ENCODE results near the gene MTA3.
"Not testable (repeated sequence)": the region's sequence is repeated elsewhere in the genome, so short reads cannot be mapped to it uniquely, and the experiment has no call there.

MTA3 gene

DNA sequence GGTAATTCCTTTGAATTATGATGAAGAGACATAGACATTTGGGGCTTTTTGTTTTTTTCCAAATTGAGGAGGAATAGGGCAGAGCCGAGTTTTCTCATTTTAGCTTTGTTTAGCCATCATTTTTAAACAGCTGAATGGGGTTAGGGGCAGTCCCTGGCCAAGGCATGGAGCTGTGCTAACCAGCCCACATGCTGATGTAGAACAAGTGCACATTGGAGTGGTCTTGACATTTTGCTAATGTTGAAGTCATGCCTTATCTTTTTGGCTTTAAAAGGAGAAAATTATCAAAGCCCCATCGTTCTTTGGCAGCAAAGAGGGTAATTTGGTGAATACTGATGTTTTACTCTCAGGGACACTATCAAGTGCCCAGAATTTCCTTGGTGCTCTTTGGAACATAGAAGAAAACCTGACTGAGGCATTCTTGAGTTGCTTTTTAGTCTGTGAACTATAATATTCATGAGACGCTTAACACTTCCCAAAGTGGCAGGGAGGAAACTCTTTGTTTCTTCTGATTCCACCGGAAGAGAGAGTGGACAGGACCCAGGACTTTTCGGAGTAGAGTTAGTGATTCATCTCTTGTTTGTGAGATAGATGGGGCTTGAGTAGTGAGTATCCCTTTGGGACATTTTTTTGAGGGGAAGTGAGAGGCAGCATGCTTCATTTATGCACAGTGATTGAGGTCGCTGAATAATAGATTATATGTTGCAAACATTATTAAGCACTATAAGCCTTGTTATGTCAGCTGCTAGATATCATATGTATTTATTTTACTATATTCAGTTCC lies 45.0 kb downstream of the MTA3 start:
- Histone ChIP-seq H3K4me1 (ENCODE audit: insufficient read depth, low read length) (no peaks in the 10 kb centered on the region), H3K9me3 (ENCODE audit: control insufficient read depth, insufficient read depth, low read length) (no peaks in the 10 kb centered on the region), H3K36me3 (ENCODE audit: insufficient read depth, low read length) (peaks cover 13% of the 10 kb centered on the region), H3K9ac (ENCODE audit: low read depth, low read length) (no peak overlapping the region)

DNA sequence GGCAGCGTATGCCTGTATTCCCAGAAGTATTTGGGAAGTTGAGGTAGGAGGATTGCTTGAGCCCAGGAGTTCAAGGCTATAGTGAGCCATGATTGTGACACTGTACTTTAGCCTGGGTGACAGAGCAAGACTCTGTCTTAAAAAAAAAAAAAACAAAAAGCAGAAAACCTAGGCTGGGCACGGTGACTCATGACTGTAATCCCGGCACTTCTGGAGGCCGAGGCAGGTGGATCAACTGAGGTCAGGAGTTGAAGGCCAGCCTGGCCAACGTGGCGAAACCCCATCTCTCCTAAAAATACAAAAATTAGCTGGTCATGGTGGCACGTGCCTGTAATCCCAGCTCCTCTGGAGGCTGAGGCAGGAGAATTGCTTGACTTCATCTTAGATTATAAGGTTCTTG lies 46.4 kb downstream of the MTA3 start:
- Histone ChIP-seq H3K36me3 (ENCODE audit: insufficient read depth, low read length) (peaks cover 14% of the 10 kb centered on the region), H3K4me1 (ENCODE audit: insufficient read depth, low read length) (no peaks in the 10 kb centered on the region), H3K9me3 (ENCODE audit: control insufficient read depth, insufficient read depth, low read length) (no peaks in the 10 kb centered on the region), H3K9ac (ENCODE audit: low read depth, low read length) (no peak overlapping the region)

DNA sequence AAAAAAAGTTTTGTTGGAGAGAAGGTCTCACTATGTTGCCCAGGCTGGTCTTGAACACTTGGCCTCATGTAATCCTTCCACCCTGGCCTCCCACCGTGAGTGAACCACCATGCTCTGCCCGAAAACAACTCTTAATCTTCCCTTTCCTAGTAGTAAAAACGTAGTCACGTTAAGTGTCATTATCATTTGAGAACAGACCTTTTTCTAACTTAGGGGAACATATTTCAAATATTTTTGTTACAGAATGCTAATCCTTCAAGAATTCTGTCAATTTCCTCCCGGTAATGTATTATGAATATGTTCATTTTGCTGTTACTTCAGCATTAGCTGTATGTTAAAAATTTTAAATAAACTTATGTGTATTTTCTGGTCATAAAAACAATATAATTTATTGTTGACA lies 49.7 kb downstream of the MTA3 start:
- H3K9me3 ChIP-seq (ENCODE audit: control insufficient read depth, insufficient read depth, low read length): peaks cover 3% of the 10 kb centered on the region; the same call in 1 of the 2 replicates
- H3K4me1 ChIP-seq (ENCODE audit: insufficient read depth, low read length): no peaks in the 10 kb centered on the region
- H3K9ac ChIP-seq (ENCODE audit: low read depth, low read length): no peak overlapping the region
- peaks cover 10% of the 10 kb centered on the region for H3K36me3 ChIP-seq (ENCODE audit: insufficient read depth, low read length)

DNA sequence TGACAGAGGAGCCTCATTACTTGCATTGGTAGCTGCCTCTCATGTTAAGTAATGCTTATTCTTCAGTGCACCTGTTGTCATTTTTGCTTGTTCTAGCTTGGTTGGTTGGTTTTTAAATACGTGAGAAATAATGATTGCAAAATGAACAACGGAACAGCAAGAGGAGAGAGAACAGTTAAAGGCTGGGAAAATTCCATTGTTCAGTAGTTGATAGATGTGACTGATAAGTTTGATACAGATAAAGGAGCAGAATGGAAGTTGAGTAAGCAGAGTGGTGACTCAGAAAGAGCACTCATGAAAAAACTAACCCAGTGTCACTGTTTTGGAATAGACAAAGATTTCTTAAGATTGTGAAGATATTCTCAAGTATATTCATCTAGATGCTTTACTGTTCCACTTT lies 50.5 kb downstream of the MTA3 start:
- no peak overlapping the region for H3K9ac ChIP-seq (ENCODE audit: low read depth, low read length)
- H3K36me3 ChIP-seq (ENCODE audit: insufficient read depth, low read length): peaks cover 10% of the 10 kb centered on the region
- H3K4me1 ChIP-seq (ENCODE audit: insufficient read depth, low read length): no peaks in the 10 kb centered on the region
- peaks cover 3% of the 10 kb centered on the region; the same call in 1 of the 2 replicates for H3K9me3 ChIP-seq (ENCODE audit: control insufficient read depth, insufficient read depth, low read length)

DNA sequence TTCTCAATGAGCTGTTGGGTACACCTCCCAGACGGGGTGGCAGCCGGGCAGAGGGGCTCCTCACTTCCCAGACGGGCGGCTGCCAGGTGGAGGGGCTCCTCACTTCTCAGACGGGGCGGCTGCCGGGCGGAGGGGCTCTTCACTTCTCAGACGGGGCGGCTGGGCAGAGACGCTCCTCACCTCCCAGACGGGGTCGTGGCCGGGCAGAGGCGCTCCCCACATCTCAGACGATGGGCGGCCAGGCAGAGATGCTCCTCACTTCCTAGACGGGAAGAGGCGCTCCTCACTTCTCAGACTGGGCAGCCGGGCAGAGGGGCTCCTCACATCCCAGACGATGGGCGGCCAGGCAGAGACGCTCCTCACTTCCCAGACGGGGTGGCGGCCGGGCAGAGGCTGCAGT lies 53.2 kb downstream of the MTA3 start:
- H3K4me1 ChIP-seq (ENCODE audit: insufficient read depth, low read length); H3K36me3 ChIP-seq (ENCODE audit: insufficient read depth, low read length); H3K9me3 ChIP-seq (ENCODE audit: control insufficient read depth, insufficient read depth, low read length); H3K9ac ChIP-seq (ENCODE audit: low read depth, low read length): not testable (repeated sequence)

DNA sequence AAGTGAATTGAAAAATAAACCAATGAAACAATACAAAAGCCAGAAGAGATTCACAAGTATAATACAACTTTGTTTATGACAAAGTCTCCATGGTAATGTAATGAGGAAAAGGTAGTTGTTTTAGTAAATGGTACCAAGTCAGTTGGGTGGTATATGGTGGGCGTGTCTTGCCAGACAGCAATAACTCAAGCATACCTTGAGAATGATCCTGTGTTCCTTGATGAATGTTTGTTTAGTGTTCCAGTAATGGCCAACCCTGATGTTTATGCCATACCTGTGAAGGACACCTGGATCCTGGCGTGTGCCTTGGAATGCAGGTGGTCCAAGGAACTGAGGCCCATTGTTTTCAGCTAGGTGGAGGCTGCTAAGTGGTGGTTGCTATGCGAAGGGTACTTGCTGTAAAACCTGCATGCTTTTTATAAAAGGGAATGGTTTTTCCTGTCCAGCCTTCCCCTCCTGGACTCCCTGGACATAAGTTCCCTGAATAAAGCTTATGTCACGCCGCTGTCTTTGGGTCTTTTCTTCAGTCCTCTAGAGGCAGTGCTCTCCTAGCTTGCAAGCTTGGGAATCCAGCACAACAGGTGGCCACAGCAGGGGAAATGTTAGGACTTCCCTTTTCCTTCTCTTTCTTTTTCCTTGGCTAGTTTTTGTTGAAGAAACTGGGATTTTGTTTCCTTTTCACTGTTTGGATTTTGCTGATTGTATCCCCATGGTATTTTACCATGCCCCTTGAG lies 54.7 kb downstream of the MTA3 start:
- Histone ChIP-seq H3K36me3 (ENCODE audit: insufficient read depth, low read length) (peaks cover 8% of the 10 kb centered on the region), H3K9ac (ENCODE audit: low read depth, low read length) (no peak overlapping the region), H3K4me1 (ENCODE audit: insufficient read depth, low read length) (no peaks in the 10 kb centered on the region), H3K9me3 (ENCODE audit: control insufficient read depth, insufficient read depth, low read length) (peaks cover 3% of the 10 kb centered on the region; the same call in 1 of the 2 replicates)

DNA sequence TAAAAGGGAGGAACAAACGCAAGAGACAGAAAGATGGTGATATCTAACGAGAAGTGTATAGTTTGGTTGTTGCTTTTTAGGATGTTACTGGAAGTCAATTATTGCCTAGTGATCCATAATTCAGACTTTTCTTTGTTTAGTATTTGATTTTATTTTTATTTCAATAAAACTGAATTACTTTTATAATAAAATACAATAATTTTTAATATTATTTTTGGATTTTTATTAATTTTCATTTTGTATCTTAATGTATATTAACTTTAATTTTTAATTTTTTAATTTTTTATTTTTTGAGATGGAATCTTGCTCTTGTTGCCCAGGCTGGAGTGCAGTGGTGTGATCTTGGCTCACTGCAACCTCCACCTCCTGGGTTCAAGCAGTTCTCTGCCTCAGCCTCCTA lies 55.6 kb downstream of the MTA3 start:
- no peak overlapping the region for H3K9ac ChIP-seq (ENCODE audit: low read depth, low read length)
- peaks cover 3% of the 10 kb centered on the region for H3K36me3 ChIP-seq (ENCODE audit: insufficient read depth, low read length)
- peaks cover 3% of the 10 kb centered on the region; the same call in 1 of the 2 replicates for H3K9me3 ChIP-seq (ENCODE audit: control insufficient read depth, insufficient read depth, low read length)
- no peaks in the 10 kb centered on the region for H3K4me1 ChIP-seq (ENCODE audit: insufficient read depth, low read length)

DNA sequence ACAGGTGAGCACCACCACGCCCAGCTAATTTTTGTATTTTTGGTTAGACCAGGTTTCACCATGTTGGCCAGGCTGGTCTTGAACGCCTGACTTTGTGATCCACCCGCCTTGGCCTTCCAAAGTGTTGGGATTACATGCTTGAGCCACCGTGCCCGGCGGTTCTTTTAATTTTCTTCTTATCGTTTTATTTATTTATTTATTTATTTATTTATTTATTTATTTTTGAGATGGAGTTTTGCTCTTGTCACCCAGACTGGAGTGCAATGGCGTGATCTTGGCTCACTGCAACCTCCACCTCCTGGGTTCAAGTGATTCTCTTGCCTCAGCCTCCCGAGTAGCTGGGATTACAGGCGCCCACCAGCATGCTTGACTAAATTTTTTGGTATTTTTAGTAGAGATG lies 59.6 kb downstream of the MTA3 start:
- not testable (repeated sequence) for H3K4me1 ChIP-seq (ENCODE audit: insufficient read depth, low read length); H3K9me3 ChIP-seq (ENCODE audit: control insufficient read depth, insufficient read depth, low read length); H3K9ac ChIP-seq (ENCODE audit: low read depth, low read length); H3K36me3 ChIP-seq (ENCODE audit: insufficient read depth, low read length)

DNA sequence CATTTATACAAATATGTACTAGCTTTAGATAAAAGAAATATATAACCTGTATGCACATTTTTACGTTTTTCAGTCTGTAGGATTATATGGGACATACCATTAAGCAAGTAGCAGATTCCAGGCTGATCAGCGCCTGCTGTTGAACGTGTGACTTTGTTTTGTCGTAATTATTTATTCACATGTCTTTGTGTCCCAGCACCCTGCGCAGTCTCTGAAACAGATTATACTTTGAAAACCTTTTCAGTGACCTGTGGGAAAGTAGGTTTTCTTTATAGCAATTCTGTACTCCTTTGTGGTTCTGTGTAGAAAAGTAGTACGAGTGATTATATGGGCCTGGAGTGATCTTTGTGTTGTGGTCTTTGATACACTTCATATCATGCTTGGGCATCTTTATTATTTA lies 68.5 kb downstream of the MTA3 start:
- Histone ChIP-seq H3K4me1 (ENCODE audit: insufficient read depth, low read length) (0 out of 2 replicates have a peak, but pooled peaks cover 8% of the 10 kb centered on the region), H3K9me3 (ENCODE audit: control insufficient read depth, insufficient read depth, low read length) (no peaks in the 10 kb centered on the region), H3K9ac (ENCODE audit: low read depth, low read length) (peak overlapping the region; percentile 6; the same call in 1 of the 2 replicates), H3K36me3 (ENCODE audit: insufficient read depth, low read length) (no peaks in the 10 kb centered on the region)

DNA sequence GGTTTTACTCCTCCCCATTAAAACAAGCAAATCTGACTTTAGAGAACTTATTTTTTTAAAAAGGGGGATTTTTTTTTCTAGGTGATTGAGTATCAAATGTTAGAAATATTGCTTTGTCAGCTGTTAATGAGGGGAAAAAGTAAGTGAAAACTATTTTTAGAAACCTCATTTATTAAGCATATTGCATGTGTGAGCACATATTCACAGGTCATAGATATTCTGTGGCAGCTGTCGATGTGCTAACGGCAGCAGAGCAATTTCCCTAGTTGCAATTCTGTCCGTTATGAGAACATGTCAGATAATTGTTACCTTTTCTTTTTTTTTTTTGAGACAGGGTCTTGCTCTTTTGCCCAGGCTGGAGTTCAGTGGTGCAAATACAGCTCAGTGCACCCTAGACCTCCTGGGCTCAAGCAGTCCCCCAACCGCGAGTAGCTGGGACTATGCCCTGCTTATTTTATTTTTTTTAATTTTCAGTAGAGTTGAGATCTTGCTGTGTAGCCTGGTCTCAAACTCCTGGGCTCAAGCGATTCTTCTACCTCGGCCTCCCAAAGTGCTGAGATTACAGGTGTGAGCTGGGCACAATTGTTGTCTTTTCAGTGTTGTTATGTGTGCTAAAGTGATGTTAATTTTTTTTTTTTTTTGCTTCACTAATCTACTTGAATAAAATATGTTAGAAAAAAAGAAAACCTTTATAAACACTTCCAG lies 69.8 kb downstream of the MTA3 start:
- Histone ChIP-seq H3K4me1 (ENCODE audit: insufficient read depth, low read length) (0 out of 2 replicates have a peak, but pooled peaks cover 8% of the 10 kb centered on the region), H3K9ac (ENCODE audit: low read depth, low read length) (no peak overlapping the region), H3K9me3 (ENCODE audit: control insufficient read depth, insufficient read depth, low read length) (no peaks in the 10 kb centered on the region), H3K36me3 (ENCODE audit: insufficient read depth, low read length) (no peaks in the 10 kb centered on the region)

DNA sequence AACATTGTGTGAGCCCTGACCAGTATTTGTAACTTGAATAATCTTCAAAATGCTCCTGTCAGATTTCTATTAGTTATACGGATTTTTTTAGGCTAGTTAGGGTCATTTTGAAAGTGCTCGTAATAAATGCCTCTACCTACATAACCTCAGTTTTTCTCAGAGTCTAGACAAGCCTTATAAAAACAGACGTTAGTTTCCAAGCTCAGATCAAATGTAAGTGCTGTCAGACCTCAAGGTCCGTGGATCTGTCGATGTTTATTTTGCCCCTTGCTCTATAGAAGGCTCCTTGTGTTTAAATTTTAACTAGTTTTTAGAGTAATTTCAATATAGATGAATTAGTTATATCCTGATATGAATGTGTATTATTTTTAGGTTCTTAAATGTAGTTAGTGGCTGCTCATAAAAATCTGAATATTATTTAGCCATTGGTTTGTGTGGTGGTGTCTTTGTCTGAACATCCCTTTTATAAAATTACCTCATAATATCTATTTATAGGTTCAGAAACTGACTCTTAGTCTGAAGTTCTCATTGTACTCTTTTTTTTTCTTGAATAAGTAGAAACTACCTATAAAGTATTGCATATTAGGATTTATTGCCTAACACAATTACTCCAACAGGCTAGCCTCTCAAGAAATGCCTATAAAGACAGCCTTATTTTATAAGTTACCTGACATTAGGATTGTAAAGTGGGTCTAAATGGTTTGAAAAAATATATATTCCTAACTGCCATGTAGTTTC lies 71.1 kb downstream of the MTA3 start:
- H3K36me3 ChIP-seq (ENCODE audit: insufficient read depth, low read length): no peaks in the 10 kb centered on the region
- 0 out of 2 replicates have a peak, but pooled peaks cover 8% of the 10 kb centered on the region for H3K4me1 ChIP-seq (ENCODE audit: insufficient read depth, low read length)
- H3K9ac ChIP-seq (ENCODE audit: low read depth, low read length): no peak overlapping the region
- no peaks in the 10 kb centered on the region for H3K9me3 ChIP-seq (ENCODE audit: control insufficient read depth, insufficient read depth, low read length)

DNA sequence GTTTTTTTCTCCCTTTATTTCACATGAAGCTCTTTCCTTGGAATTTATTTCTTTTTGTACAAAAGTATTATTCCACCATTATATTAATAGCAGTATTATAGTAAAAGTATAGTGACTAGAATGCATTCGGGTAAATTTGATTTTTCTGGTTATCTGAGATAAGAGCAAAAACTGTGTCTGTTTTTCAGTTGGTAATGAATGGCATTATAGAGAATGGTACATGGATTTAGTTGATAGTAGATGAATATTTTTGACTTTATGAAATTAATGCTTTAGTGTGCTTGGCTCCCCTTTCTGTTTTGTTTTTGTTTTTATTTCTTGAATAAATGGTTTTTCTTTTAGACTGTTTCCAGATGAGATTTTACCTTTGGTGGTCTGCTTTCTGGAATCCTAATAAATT lies 71.8 kb downstream of the MTA3 start:
- Histone ChIP-seq H3K9me3 (ENCODE audit: control insufficient read depth, insufficient read depth, low read length) (no peaks in the 10 kb centered on the region), H3K9ac (ENCODE audit: low read depth, low read length) (no peak overlapping the region), H3K4me1 (ENCODE audit: insufficient read depth, low read length) (0 out of 2 replicates have a peak, but pooled peaks cover 8% of the 10 kb centered on the region), H3K36me3 (ENCODE audit: insufficient read depth, low read length) (no peaks in the 10 kb centered on the region)

DNA sequence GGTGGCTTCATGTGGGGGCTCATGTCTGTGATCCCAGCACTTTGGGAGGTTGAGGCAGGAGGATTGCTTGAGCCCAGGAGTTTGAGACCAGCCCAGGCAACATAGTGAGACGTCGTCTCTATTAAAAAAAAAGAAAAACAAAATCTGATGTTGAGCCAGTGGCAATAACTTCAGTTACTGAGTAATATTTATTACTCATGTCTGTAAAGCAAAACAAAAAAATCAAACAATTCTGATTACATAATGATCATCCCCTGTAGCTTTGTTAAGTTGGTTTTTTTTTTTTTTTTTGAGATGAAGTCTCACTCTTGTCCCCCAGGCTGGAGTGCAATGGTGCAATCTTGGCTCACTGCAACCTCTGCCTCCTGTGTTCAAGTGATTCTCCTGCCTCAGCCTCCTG lies 73.9 kb downstream of the MTA3 start:
- not testable (repeated sequence) for H3K9ac ChIP-seq (ENCODE audit: low read depth, low read length); H3K36me3 ChIP-seq (ENCODE audit: insufficient read depth, low read length); H3K9me3 ChIP-seq (ENCODE audit: control insufficient read depth, insufficient read depth, low read length); H3K4me1 ChIP-seq (ENCODE audit: insufficient read depth, low read length)

DNA sequence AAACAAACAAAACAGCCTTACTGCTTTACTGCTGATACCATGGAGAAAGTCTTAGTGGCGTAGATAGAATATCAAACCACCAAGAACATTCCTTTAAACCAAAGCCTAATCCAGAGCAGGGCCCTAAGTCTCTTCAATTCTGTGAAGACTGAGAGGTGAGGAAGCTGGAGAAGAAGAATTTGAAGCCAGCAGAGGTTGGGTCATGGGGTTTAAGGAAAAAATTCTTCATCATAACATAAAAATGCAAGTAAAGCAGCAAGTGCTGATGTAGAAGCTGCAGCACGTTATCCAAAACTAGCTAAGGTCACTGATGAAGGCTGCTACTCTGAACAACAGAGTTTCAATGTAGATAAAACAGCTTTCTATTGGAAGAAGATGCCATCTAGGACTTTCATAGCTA lies 77.1 kb downstream of the MTA3 start:
- Histone ChIP-seq H3K9ac (ENCODE audit: low read depth, low read length) (no peak overlapping the region), H3K36me3 (ENCODE audit: insufficient read depth, low read length) (peaks cover 6% of the 10 kb centered on the region; the same call in 1 of the 2 replicates), H3K4me1 (ENCODE audit: insufficient read depth, low read length) (no peaks in the 10 kb centered on the region), H3K9me3 (ENCODE audit: control insufficient read depth, insufficient read depth, low read length) (no peaks in the 10 kb centered on the region)
